ENCODE data around the gene ME1.

Gene ME1

DNA sequence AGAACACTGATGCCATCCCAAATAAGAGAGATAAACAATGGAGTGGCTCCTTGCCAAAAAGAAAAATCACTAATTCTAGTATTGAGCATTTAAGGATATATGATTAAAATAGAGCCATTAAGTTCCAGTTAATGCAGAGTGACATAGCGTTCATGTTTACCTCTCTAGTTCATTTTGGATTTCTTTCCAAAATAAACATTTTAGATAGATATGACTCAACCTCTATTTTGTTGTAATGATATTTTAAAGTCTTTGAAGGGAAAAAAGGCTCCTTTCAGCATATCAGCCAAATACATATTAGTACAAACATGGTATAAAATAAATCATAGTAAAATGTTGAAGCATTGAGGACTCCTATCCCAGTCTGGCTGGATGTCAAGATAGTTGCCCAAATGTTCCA lies 204.3 kb downstream of the ME1 start:
- H3K36me3 ChIP-seq (ENCODE audit: insufficient read depth, low read length): no peaks in the 10 kb centered on the region
- no peaks in the 10 kb centered on the region for H3K4me1 ChIP-seq (ENCODE audit: insufficient read depth, low read length)

DNA sequence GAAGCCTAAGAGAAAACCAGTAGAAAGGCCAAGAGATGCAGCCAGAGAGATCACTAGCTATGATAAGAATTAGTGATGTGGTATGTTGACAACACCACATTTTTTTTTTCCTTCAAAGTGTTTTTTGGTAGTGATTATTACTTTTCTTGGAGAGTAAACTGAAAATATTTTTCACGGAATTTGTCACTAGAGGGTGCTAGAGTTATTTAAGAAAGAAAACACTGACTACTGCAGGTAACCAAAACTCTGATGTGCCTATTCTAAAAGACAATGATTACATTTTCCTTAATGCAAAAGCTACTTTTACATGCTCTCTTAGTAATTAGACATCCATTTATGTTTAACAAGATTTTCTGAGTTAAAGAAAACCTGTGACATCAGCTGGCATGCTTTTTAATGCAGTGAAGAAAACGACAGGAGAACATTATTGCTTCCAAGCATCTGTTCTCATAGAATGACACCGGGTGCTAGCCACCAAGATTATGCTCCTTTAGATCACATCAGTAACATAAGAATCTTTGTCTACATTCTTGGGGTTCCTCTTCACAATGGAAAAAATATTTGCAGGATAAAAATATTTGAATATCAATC lies 208.9 kb downstream of the ME1 start:
- Histone ChIP-seq H3K4me1 (ENCODE audit: insufficient read depth, low read length) (no peaks in the 10 kb centered on the region), H3K9ac (ENCODE audit: low read depth, low read length) (no peak overlapping the region), H3K36me3 (ENCODE audit: insufficient read depth, low read length) (no peaks in the 10 kb centered on the region), H3K9me3 (ENCODE audit: control insufficient read depth, insufficient read depth, low read length) (no peaks in the 10 kb centered on the region)

More for the DNA sequence above, 204.3 kb downstream of the ME1 start:
- Histone ChIP-seq H3K9me3 (ENCODE audit: control insufficient read depth, insufficient read depth, low read length) (no peaks in the 10 kb centered on the region), H3K9ac (ENCODE audit: low read depth, low read length) (no peak overlapping the region)

- no peaks in the 10 kb centered on the region for H3K4me1 ChIP-seq (ENCODE audit: insufficient read depth, low read length)
- H3K9ac ChIP-seq (ENCODE audit: low read depth, low read length): no peak overlapping the region
- H3K9me3 ChIP-seq (ENCODE audit: control insufficient read depth, insufficient read depth, low read length): no peaks in the 10 kb centered on the region
- no peaks in the 10 kb centered on the region for H3K36me3 ChIP-seq (ENCODE audit: insufficient read depth, low read length)
These were observed 209.6 kb downstream of the ME1 start for GRCh38 chr6:83221276-83221675.

- Histone ChIP-seq H3K9me3 (ENCODE audit: control insufficient read depth, insufficient read depth, low read length) (no peaks in the 10 kb centered on the region), H3K9ac (ENCODE audit: low read depth, low read length) (no peak overlapping the region), H3K36me3 (ENCODE audit: insufficient read depth, low read length) (no peaks in the 10 kb centered on the region), H3K4me1 (ENCODE audit: insufficient read depth, low read length) (no peaks in the 10 kb centered on the region)
These were observed 210.7 kb downstream of the ME1 start for GRCh38 chr6:83220121-83220520.

GRCh38 chr6:83218646-83219045 lies 212.2 kb downstream of the ME1 start:
- Histone ChIP-seq H3K36me3 (ENCODE audit: insufficient read depth, low read length) (no peaks in the 10 kb centered on the region), H3K9me3 (ENCODE audit: control insufficient read depth, insufficient read depth, low read length) (no peaks in the 10 kb centered on the region), H3K9ac (ENCODE audit: low read depth, low read length) (no peak overlapping the region), H3K4me1 (ENCODE audit: insufficient read depth, low read length) (no peaks in the 10 kb centered on the region)

DNA sequence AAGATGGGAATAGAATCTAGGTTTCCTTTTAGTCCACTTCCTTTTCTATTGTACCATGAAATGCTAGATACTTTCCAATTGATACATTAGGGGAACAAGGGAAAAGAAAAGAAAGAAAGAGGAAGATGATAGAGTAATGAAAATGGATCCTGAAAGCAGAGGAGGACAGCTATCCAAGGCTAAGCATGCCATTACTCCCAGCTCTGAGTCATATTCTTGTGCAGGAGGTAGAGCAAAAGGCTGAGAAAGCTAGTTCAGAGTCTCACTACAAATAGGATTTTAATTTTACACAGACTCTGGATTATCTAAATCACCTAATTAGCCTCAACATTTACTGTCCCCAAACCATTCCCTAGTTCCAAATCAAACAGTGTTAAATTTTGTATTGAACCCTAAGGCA lies 214.0 kb downstream of the ME1 start:
- H3K9ac ChIP-seq (ENCODE audit: low read depth, low read length): no peak overlapping the region
- H3K36me3 ChIP-seq (ENCODE audit: insufficient read depth, low read length): no peaks in the 10 kb centered on the region
- no peaks in the 10 kb centered on the region for H3K4me1 ChIP-seq (ENCODE audit: insufficient read depth, low read length)
- no peaks in the 10 kb centered on the region for H3K9me3 ChIP-seq (ENCODE audit: control insufficient read depth, insufficient read depth, low read length)

GRCh38 chr6:83215131-83216047 lies 215.5 kb downstream of the ME1 start:
- Histone ChIP-seq H3K36me3 (ENCODE audit: insufficient read depth, low read length) (no peaks in the 10 kb centered on the region), H3K4me1 (ENCODE audit: insufficient read depth, low read length) (no peaks in the 10 kb centered on the region), H3K9me3 (ENCODE audit: control insufficient read depth, insufficient read depth, low read length) (no peaks in the 10 kb centered on the region), H3K9ac (ENCODE audit: low read depth, low read length) (no peak overlapping the region)

- Histone ChIP-seq H3K9me3 (ENCODE audit: control insufficient read depth, insufficient read depth, low read length) (no peaks in the 10 kb centered on the region), H3K9ac (ENCODE audit: low read depth, low read length) (no peak overlapping the region), H3K36me3 (ENCODE audit: insufficient read depth, low read length) (no peaks in the 10 kb centered on the region), H3K4me1 (ENCODE audit: insufficient read depth, low read length) (no peaks in the 10 kb centered on the region)
These were observed 228.8 kb downstream of the ME1 start for GRCh38 chr6:83202031-83202430.

DNA sequence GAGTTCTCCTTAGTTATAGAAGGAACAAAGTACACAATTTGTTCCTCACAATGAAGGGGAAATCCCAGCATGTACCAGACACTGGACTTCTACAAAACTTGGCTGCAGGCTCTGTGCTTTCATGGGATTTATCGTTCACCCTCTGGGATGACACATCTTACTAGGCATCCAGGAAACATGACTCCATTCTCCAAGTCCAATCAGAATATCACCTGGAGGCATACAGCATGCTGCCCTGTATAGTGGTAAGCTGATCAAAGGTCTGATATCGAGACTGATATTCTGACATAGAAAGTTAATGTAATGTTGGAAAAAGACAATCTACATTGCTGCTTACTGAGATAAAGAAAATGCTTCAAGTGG lies 231.0 kb downstream of the ME1 start:
- Histone ChIP-seq H3K9ac (ENCODE audit: low read depth, low read length) (no peak overlapping the region), H3K9me3 (ENCODE audit: control insufficient read depth, insufficient read depth, low read length) (no peaks in the 10 kb centered on the region), H3K36me3 (ENCODE audit: insufficient read depth, low read length) (no peaks in the 10 kb centered on the region; the same call in 1 of the 2 replicates), H3K4me1 (ENCODE audit: insufficient read depth, low read length) (no peaks in the 10 kb centered on the region)

GRCh38 chr6:83199173-83199862 lies 231.5 kb downstream of the ME1 start:
- H3K4me1 ChIP-seq (ENCODE audit: insufficient read depth, low read length): no peaks in the 10 kb centered on the region
- no peaks in the 10 kb centered on the region; the same call in 1 of the 2 replicates for H3K36me3 ChIP-seq (ENCODE audit: insufficient read depth, low read length)
- no peaks in the 10 kb centered on the region for H3K9me3 ChIP-seq (ENCODE audit: control insufficient read depth, insufficient read depth, low read length)
- H3K9ac ChIP-seq (ENCODE audit: low read depth, low read length): no peak overlapping the region

- Histone ChIP-seq H3K36me3 (ENCODE audit: insufficient read depth, low read length) (no peaks in the 10 kb centered on the region; the same call in 1 of the 2 replicates), H3K4me1 (ENCODE audit: insufficient read depth, low read length) (no peaks in the 10 kb centered on the region), H3K9ac (ENCODE audit: low read depth, low read length) (no peak overlapping the region)
These were observed 232.2 kb downstream of the ME1 start for GRCh38 chr6:83198486-83199172.

GRCh38 chr6:83193747-83194566 lies 236.9 kb downstream of the ME1 start:
- H3K4me1 ChIP-seq (ENCODE audit: insufficient read depth, low read length): no peaks in the 10 kb centered on the region

More at GRCh38 chr6:83198486-83199172, 232.2 kb downstream of the ME1 start:
- no peaks in the 10 kb centered on the region for H3K9me3 ChIP-seq (ENCODE audit: control insufficient read depth, insufficient read depth, low read length)

DNA sequence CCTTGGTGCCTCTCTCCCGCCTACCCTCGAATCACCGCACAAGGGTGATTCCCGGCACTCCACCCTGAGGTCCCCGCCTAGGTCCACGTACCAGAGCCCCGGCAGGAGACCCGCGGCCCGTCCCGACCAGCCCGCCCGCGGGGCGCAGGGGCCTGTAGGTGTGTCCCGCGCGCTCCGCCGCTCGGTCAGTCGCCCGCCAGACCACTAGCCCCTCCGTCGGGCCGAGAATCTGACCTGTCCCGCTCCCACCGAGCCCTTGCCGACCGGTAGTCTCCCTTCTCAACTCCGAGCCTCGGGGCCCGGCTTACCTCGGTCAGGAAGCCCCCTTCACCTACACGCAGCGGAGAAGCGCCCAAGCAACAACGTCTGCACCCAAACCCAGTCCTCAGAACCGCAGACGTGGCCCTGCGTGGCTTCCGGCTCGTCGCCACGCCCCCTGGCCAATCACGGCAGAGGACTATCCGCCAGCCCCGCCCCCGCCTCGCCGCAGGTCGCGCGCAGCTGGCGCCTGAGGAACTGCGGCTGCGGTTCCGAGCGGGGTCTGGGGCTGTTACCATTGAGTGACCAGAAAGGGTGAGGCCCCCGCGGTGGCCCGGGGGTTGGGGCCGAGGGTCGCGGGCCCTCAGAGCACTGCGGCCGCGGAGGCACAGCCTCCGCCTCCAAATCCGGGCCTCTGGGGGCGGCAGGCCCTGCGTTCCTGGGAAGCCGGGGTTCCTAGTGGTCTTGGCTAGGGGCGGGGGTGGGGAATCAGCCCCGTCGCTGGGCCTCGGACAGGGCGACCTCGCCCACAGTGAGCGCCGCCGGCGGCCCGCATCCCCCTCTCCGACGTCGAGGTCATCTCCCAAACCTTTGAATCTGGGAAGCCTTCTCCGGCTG lies 237.7 kb downstream of the ME1 start, which contains the start of the genes PGM3 and RWDD2A:
Gene PGM3, minus strand, starts transcription at position 395 of the 876 bp plus-strand sequence. CDS start 2,253 bp downstream, outside the sequence.
Gene RWDD2A, plus strand, starts transcription at position 487 of the 876 bp plus-strand sequence. CDS start 1,095 bp downstream, outside the sequence.
- no peaks in the 10 kb centered on the region for H3K4me1 ChIP-seq (ENCODE audit: insufficient read depth, low read length)
- H3K9ac ChIP-seq (ENCODE audit: low read depth, low read length): peak within 1 kb of the TSS; percentile 74
- no peaks in the 10 kb centered on the region for H3K9me3 ChIP-seq (ENCODE audit: control insufficient read depth, insufficient read depth, low read length)

More at GRCh38 chr6:83193747-83194566, 236.9 kb downstream of the ME1 start:
- Histone ChIP-seq H3K9ac (ENCODE audit: low read depth, low read length) (peak overlapping the region; percentile 74), H3K9me3 (ENCODE audit: control insufficient read depth, insufficient read depth, low read length) (no peaks in the 10 kb centered on the region), H3K36me3 (ENCODE audit: insufficient read depth, low read length) (no peaks in the 10 kb centered on the region; the same call in none of the 2 replicates)

More for the DNA sequence above, 237.7 kb downstream of the ME1 start, which contains the start of the genes PGM3 and RWDD2A:
- peaks cover 2% of the 10 kb centered on the region for H3K36me3 ChIP-seq (ENCODE audit: insufficient read depth, low read length)
